Left ventricle myocardium inferior (tissue), 1 donor: ENCODE measurements around the gene POLDIP2. TPM values are rescaled to one million over a fixed set of nuclear protein-coding genes. Genes with fewer than 3 reads are reported as not detected.

Experiments used
- DNase-seq: peaks from one replicate; pipeline ENCODE4 v3.0.0-alpha.2; 2020
- H3K27ac ChIP-seq: fragments of 200-600 bp; replicated peaks from 2 replicates; pipeline ENCODE4 v1.8.0; 2021
- H3K27me3 ChIP-seq: fragments of 200-600 bp; 2 replicates; pipeline ENCODE4 v1.8.0; 2021; ENCODE audit warnings: low read depth
- H3K36me3 ChIP-seq: fragments of 200-600 bp; 2 replicates; pipeline ENCODE4 v1.8.0; 2021
- H3K4me1 ChIP-seq: fragments of 200-600 bp; 2 replicates; pipeline ENCODE4 v1.8.0; 2021
- H3K4me3 ChIP-seq: fragments of 200-600 bp; 2 replicates; pipeline ENCODE4 v1.8.0; 2021; ENCODE audit warnings: mild to moderate bottlenecking, moderate library complexity
- H3K9me3 ChIP-seq: fragments of 200-600 bp; replicated peaks from 2 replicates; pipeline ENCODE4 v1.8.0; 2021
- intact Hi-C: fragments of 100-400 bp; cut with micrococcal nuclease; formaldehyde crosslinking; loops from one replicate; pipeline ENCODE4 v1.11.0; 2022
- total RNA-seq: library from RNA; stranded (reverse); fragmentation: NEBNext Ultra II Directional; extraction: Animal tissue kit (Norgen Biotek cat#: 25700); gene quantifications from one replicate; pipeline ENCODE4 v1.2.1, GENCODE V29; 2021
- TF ChIP-seq, protein P1 (sequence below): fragments of 200-600 bp; IDR thresholded peaks from 2 replicates; pipeline ENCODE4 v1.8.0; 2021; ENCODE audit warnings: antibody characterized with exemption, mild to moderate bottlenecking, borderline replicate concordance
- donor health status: DM: no; HTN: yes; CAD: no; lungs with severe emphysema.

POLDIP2 gene
- total RNA-seq, 1 donor from 2014 or later: 154 TPM

DNA sequence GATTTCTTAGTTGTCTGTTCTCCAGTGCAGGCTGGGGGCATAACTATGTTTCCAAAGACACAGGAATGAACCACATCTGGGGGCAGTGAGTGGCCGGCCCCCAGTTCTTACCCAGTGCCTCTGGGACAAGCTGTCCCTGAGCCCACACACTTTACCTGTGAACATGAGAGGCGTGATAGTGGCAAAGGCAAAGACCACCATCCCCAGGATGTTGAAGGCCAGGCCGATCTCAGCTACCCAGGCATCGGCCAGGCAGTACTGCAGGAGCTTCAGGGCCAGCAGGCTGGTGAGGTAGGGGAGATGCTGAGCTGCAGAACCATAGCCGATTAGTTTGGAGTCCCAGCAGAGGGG lies 47.1 kb upstream of the POLDIP2 start:
- no peak for DNase-seq
- Histone ChIP-seq H3K27ac (no peak overlapping the region), H3K4me3 (peak overlapping the region; percentile 91), H3K27me3 (peaks cover 25% of the 10 kb centered on the region), H3K4me1 (peaks cover 23% of the 10 kb centered on the region), H3K9me3 (no peaks in the 10 kb centered on the region), H3K36me3 (peaks cover 12% of the 10 kb centered on the region)
- intact Hi-C loops: no loop called here
- TF ChIP-seq, protein P1, sequence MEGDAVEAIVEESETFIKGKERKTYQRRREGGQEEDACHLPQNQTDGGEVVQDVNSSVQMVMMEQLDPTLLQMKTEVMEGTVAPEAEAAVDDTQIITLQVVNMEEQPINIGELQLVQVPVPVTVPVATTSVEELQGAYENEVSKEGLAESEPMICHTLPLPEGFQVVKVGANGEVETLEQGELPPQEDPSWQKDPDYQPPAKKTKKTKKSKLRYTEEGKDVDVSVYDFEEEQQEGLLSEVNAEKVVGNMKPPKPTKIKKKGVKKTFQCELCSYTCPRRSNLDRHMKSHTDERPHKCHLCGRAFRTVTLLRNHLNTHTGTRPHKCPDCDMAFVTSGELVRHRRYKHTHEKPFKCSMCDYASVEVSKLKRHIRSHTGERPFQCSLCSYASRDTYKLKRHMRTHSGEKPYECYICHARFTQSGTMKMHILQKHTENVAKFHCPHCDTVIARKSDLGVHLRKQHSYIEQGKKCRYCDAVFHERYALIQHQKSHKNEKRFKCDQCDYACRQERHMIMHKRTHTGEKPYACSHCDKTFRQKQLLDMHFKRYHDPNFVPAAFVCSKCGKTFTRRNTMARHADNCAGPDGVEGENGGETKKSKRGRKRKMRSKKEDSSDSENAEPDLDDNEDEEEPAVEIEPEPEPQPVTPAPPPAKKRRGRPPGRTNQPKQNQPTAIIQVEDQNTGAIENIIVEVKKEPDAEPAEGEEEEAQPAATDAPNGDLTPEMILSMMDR: no peak

DNA sequence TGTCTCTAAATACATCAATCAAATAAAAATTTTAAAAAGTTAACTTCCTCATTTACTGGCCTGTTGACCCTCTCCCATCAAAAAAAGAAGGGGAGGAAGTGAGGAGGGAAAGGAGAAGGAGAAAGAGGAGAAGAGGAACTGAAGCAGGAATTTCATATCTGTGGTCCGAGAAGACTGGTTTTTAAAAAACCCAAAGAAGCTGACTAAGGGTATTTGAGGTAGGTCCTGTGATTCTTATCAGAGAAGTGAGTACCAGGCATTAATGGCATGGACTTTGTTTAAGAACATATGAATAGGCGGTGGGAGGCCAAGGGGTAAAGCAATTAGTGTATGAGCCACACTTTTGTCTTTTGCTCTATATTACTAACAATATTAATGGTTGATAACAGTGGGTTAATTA lies 46.7 kb upstream of the POLDIP2 start:
- Histone ChIP-seq H3K4me3 (no peak overlapping the region), H3K27me3 (peaks cover 25% of the 10 kb centered on the region), H3K36me3 (peaks cover 13% of the 10 kb centered on the region), H3K9me3 (no peaks in the 10 kb centered on the region), H3K27ac (no peak overlapping the region), H3K4me1 (peaks cover 25% of the 10 kb centered on the region)
- DNase-seq: no peak
- TF ChIP-seq, protein P1: no peak
- intact Hi-C loops: no loop called here

DNA sequence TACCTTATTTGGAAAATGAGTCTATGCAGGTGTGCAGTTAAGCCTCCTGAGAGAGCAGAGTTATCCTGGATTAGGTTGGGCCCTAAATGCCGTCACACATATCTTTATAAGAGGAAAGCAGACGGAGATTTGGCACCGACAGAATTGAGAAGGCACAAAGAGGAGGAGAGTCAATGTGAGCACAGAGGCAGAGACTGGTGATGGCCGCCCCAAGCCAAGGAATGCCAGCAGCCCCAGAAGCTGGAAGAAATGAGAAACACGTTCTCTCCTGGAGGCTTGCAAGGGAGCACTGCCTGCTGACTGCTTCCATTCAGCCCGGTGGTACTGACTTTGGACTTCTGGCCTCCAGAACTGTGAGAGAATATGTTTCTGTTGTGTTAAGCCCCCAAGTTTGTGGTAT lies 45.5 kb upstream of the POLDIP2 start:
- TF ChIP-seq, protein P1: no peak
- no peak for DNase-seq
- H3K4me3 ChIP-seq: no peak overlapping the region
- H3K9me3 ChIP-seq: no peaks in the 10 kb centered on the region
- peaks cover 17% of the 10 kb centered on the region for H3K36me3 ChIP-seq
- H3K4me1 ChIP-seq: peaks cover 37% of the 10 kb centered on the region
- intact Hi-C loops: no loop called here
- peaks cover 19% of the 10 kb centered on the region for H3K27me3 ChIP-seq
- H3K27ac ChIP-seq: no peak overlapping the region

GRCh38 chr17:28402224-28402630 lies 44.9 kb upstream of the POLDIP2 start:
- H3K27ac ChIP-seq: no peak overlapping the region
- peaks cover 17% of the 10 kb centered on the region for H3K36me3 ChIP-seq
- no peak overlapping the region for H3K4me3 ChIP-seq
- H3K9me3 ChIP-seq: no peaks in the 10 kb centered on the region
- H3K4me1 ChIP-seq: peaks cover 38% of the 10 kb centered on the region
- intact Hi-C loops: no loop called here
- TF ChIP-seq, protein P1: no peak
- H3K27me3 ChIP-seq: peaks cover 19% of the 10 kb centered on the region
- no peak for DNase-seq

- Histone ChIP-seq H3K36me3 (peaks cover 30% of the 10 kb centered on the region), H3K27me3 (peaks cover 6% of the 10 kb centered on the region), H3K4me3 (no peak overlapping the region), H3K9me3 (no peaks in the 10 kb centered on the region), H3K27ac (no peak overlapping the region), H3K4me1 (peaks cover 18% of the 10 kb centered on the region)
- DNase-seq: no peak
- TF ChIP-seq, protein P1: no peak
- intact Hi-C loops: no loop called here
Measured at GRCh38 chr17:28399808-28400207, 42.5 kb upstream of the POLDIP2 start.
